Type B pancreatic cell (in vitro differentiated cells): ENCODE measurements around the gene NPEPL1. TPM values are rescaled to one million over a fixed set of nuclear protein-coding genes. Genes with fewer than 3 reads are reported as not detected.

Experiments used
- DNase-seq: peaks from one replicate; pipeline ENCODE4 v3.0.0; 2021; ENCODE audit warnings: mixed read lengths; ENCODE audit not compliant: unreplicated experiment; ENCODE audit errors: extremely low spot score
- H3K27ac Mint-ChIP-seq: 2 replicates; pipeline ENCODE4 v1.8.0; 2021; ENCODE audit warnings: mild to moderate bottlenecking, mixed read lengths
- H3K27me3 Mint-ChIP-seq: 2 replicates; pipeline ENCODE4 v1.8.0; 2021; ENCODE audit warnings: mixed read lengths
- H3K36me3 Mint-ChIP-seq: 2 replicates; pipeline ENCODE4 v1.8.0; 2021; ENCODE audit warnings: mixed read lengths
- H3K4me1 Mint-ChIP-seq: one replicate; pipeline ENCODE4 v1.8.0; 2021; ENCODE audit warnings: mixed read lengths; ENCODE audit not compliant: unreplicated experiment
- H3K4me3 Mint-ChIP-seq: 2 replicates; pipeline ENCODE4 v1.8.0; 2021; ENCODE audit warnings: mild to moderate bottlenecking, mixed read lengths
- H3K9me3 Mint-ChIP-seq: 2 replicates; pipeline ENCODE4 v1.8.0; 2021; ENCODE audit warnings: mixed read lengths
- CTCF ChIP-seq: fragments of 200-600 bp; sonication (generic); conservative IDR thresholded peaks from 2 replicates; pipeline ENCODE4 v1.5.0; 2021; ENCODE audit warnings: antibody characterized with exemption, mild to moderate bottlenecking
- total RNA-seq: library from RNA; stranded (reverse); gene quantifications from 2 replicates; pipeline ENCODE4 v1.2.1, GENCODE V29; 2021; ENCODE audit warnings: low replicate concordance

The NPEPL1 gene
- total RNA-seq, 1 donor from 2014 or later: 25.0 TPM

GRCh38 chr20:58670659-58671058, 21.9 kb upstream of the NPEPL1 start:
- H3K4me1 Mint-ChIP-seq: no peaks in the 10 kb centered on the region
- H3K4me3 Mint-ChIP-seq: no peak overlapping the region
- H3K9me3 Mint-ChIP-seq: no peaks in the 10 kb centered on the region
- peaks cover 40% of the 10 kb centered on the region for H3K36me3 Mint-ChIP-seq
- H3K27ac Mint-ChIP-seq: no peak overlapping the region
- DNase-seq: no peak
- no peak for TF ChIP-seq CTCF
- H3K27me3 Mint-ChIP-seq: no peaks in the 10 kb centered on the region

GRCh38 chr20:58673119-58673518, 19.5 kb upstream of the NPEPL1 start:
- Mint-ChIP-seq H3K27me3 (no peaks in the 10 kb centered on the region), H3K27ac (no peak overlapping the region), H3K36me3 (peaks cover 43% of the 10 kb centered on the region), H3K9me3 (no peaks in the 10 kb centered on the region), H3K4me3 (no peak overlapping the region), H3K4me1 (no peaks in the 10 kb centered on the region)
- no peak for TF ChIP-seq CTCF
- DNase-seq: no peak

GRCh38 chr20:58675146-58675584, 17.4 kb upstream of the NPEPL1 start:
- H3K36me3 Mint-ChIP-seq: peaks cover 53% of the 10 kb centered on the region
- no peak for TF ChIP-seq CTCF
- no peak for DNase-seq
- H3K27me3 Mint-ChIP-seq: no peaks in the 10 kb centered on the region
- no peak overlapping the region for H3K27ac Mint-ChIP-seq
- no peaks in the 10 kb centered on the region for H3K4me1 Mint-ChIP-seq
- H3K9me3 Mint-ChIP-seq: no peaks in the 10 kb centered on the region
- no peak overlapping the region for H3K4me3 Mint-ChIP-seq

GRCh38 chr20:58675641-58676040, 17.0 kb upstream of the NPEPL1 start:
- no peak overlapping the region for H3K4me3 Mint-ChIP-seq
- no peak overlapping the region for H3K27ac Mint-ChIP-seq
- no peaks in the 10 kb centered on the region for H3K4me1 Mint-ChIP-seq
- peaks cover 51% of the 10 kb centered on the region for H3K36me3 Mint-ChIP-seq
- no peak for TF ChIP-seq CTCF
- no peaks in the 10 kb centered on the region for H3K9me3 Mint-ChIP-seq
- H3K27me3 Mint-ChIP-seq: no peaks in the 10 kb centered on the region
- no peak for DNase-seq

- DNase-seq: no peak
- H3K36me3 Mint-ChIP-seq: peaks cover 52% of the 10 kb centered on the region
- TF ChIP-seq CTCF: no peak
- H3K4me1 Mint-ChIP-seq: no peaks in the 10 kb centered on the region
- H3K4me3 Mint-ChIP-seq: no peak overlapping the region
- no peak overlapping the region for H3K27ac Mint-ChIP-seq
- no peaks in the 10 kb centered on the region for H3K27me3 Mint-ChIP-seq
- no peaks in the 10 kb centered on the region for H3K9me3 Mint-ChIP-seq
These were observed 16.4 kb upstream of the NPEPL1 start for GRCh38 chr20:58676161-58676560.

- no peak for DNase-seq
- H3K4me3 Mint-ChIP-seq: no peak overlapping the region
- H3K27me3 Mint-ChIP-seq: no peaks in the 10 kb centered on the region
- no peaks in the 10 kb centered on the region for H3K9me3 Mint-ChIP-seq
- peaks cover 52% of the 10 kb centered on the region for H3K36me3 Mint-ChIP-seq
- no peaks in the 10 kb centered on the region for H3K4me1 Mint-ChIP-seq
- no peak for TF ChIP-seq CTCF
- no peak overlapping the region for H3K27ac Mint-ChIP-seq
These were observed 15.5 kb upstream of the NPEPL1 start for GRCh38 chr20:58677079-58677604.
